22Rv1 (cell line): ENCODE data around the gene TMC8.

Source experiments
- ZFX ChIP-seq: fragments of 450-650 bp; IDR thresholded peaks from 2 replicates; pipeline ENCODE4 v1.6.1; 2017; ENCODE audit warnings: antibody characterized with exemption, borderline replicate concordance
- TF ChIP-seq, protein P1 (sequence below): fragments of 450-650 bp; IDR thresholded peaks from 2 replicates; pipeline ENCODE4 v1.5.1; 2017; ENCODE audit warnings: mild to moderate bottlenecking

DNA sequence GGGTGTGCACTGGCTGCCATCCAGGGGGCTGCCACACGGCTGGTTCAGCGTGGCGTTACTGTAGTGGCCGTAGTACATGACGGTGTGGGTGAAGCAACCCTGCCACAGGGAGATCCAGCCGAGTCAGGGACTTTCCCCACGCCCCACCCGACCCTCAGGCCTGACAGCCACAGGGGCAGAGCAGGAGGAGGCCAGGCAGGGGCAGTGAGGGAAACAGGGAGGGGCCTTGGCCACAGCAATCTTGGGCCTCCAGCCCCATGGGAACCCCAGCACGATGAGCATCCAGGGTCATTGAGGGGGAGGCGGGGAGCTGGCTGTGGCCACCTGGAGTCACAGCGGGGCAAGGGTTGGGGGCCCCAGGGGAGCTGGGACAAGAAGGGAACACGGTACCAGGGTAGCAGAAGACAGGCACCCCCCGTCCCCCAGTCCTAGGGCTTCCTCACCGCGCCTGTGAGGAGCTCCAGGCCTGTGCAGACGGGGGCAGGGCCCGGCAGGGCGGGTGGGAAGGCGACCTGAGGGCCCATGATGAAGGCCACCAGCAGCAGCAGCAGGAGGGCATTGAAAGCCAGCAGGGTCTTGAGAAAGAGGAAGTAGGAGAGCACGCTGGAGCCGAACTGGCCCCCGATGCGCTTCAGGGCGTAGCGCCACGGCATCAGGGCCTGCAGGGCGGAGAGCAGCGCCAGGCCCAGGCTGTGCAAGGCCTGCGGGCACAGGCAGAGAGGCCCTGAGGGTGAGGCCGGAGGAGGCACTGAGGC lies 6.3 kb upstream of the TMC8 start:
- TF ChIP-seq, protein P1, sequence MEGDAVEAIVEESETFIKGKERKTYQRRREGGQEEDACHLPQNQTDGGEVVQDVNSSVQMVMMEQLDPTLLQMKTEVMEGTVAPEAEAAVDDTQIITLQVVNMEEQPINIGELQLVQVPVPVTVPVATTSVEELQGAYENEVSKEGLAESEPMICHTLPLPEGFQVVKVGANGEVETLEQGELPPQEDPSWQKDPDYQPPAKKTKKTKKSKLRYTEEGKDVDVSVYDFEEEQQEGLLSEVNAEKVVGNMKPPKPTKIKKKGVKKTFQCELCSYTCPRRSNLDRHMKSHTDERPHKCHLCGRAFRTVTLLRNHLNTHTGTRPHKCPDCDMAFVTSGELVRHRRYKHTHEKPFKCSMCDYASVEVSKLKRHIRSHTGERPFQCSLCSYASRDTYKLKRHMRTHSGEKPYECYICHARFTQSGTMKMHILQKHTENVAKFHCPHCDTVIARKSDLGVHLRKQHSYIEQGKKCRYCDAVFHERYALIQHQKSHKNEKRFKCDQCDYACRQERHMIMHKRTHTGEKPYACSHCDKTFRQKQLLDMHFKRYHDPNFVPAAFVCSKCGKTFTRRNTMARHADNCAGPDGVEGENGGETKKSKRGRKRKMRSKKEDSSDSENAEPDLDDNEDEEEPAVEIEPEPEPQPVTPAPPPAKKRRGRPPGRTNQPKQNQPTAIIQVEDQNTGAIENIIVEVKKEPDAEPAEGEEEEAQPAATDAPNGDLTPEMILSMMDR, result no peak
- TF ChIP-seq ZFX, result no peak
